GM23338 (cell line): Measurements from ENCODE around the gene ROBO3.

Experiments
- CREB1 ChIP-seq: fragments of 250-450 bp; sonication (Bioruptor Pico); IDR thresholded peaks from 2 replicates; pipeline ENCODE4 v1.5.0; 2020; ENCODE audit warnings: low read depth, mild to moderate bottlenecking, moderate library complexity
- CTCF ChIP-seq, 2 experiments: fragments of 200-600 bp in 1 of 2; sonication (generic) in 1 of 2; conservative IDR thresholded peaks; 2 replicates each; pipeline versions ENCODE4 v1.5.1 to v1.6.1; 2016 to 2017; ENCODE audit warnings: antibody characterized with exemption in 2 of 2, low read depth in 2 of 2, mild to moderate bottlenecking in 2 of 2, moderate library complexity in 1 of 2
- ETS1 ChIP-seq: IDR thresholded peaks from 2 replicates; pipeline ENCODE4 v1.6.1; 2016; ENCODE audit warnings: antibody characterized with exemption
- EZH2 ChIP-seq: fragments of 200-600 bp; sonication (generic); IDR thresholded peaks from one replicate; pipeline ENCODE4 v1.8.0; 2017; ENCODE audit warnings: antibody characterized with exemption, mild to moderate bottlenecking, low read depth; ENCODE audit not compliant: unreplicated experiment
- EZH2phosphoT487 ChIP-seq: fragments of 200-600 bp; sonication (generic); IDR thresholded peaks from one replicate; pipeline ENCODE4 v1.8.1; 2018; ENCODE audit warnings: antibody characterized with exemption; ENCODE audit not compliant: unreplicated experiment
- JUNB ChIP-seq: IDR thresholded peaks from one replicate; pipeline ENCODE4 v1.6.1; 2016; ENCODE audit warnings: antibody characterized with exemption; ENCODE audit not compliant: unreplicated experiment
- NANOG ChIP-seq: IDR thresholded peaks from 2 replicates; pipeline ENCODE4 v1.6.1; 2016; ENCODE audit warnings: antibody characterized with exemption, borderline replicate concordance
- POLR2AphosphoS5 ChIP-seq: IDR thresholded peaks from 2 replicates; pipeline ENCODE4 v1.6.1; 2016; ENCODE audit warnings: antibody characterized with exemption, low read depth
- REST ChIP-seq: IDR thresholded peaks from one replicate; pipeline ENCODE4 v1.6.1; 2018; ENCODE audit warnings: antibody characterized with exemption; ENCODE audit not compliant: unreplicated experiment
- STAT1 ChIP-seq: IDR thresholded peaks from one replicate; pipeline ENCODE4 v1.6.1; 2016; ENCODE audit warnings: antibody characterized with exemption; ENCODE audit not compliant: unreplicated experiment
- ZNF331 ChIP-seq: fragments of 250-450 bp; sonication (Bioruptor Pico); IDR thresholded peaks from 2 replicates; pipeline ENCODE4 v1.5.0; 2020; ENCODE audit warnings: low read depth, mild to moderate bottlenecking, moderate library complexity

GRCh38 chr11:124863826-124864165, 1.4 kb upstream of the ROBO3 start:
- TF ChIP-seq CTCF (conservative IDR thresholded peaks at IDR 0.05; ENCODE audit: low read depth in 2 of 2) (no peak), EZH2 (no peak), STAT1 (no peak), CREB1 (CRISPR knock-in tag) (no peak), ZNF331 (CRISPR knock-in tag) (no peak), REST (peak; percentile 70), EZH2phosphoT487 (no peak), POLR2AphosphoS5 (no peak), ETS1 (no peak), NANOG (no peak), JUNB (no peak)
